ENCODE data around the gene LRCH3.

- no peak for TF ChIP-seq TBP (optimal IDR thresholded peaks at IDR 0.05; ENCODE audit: low read depth, low read length)
- no peak for TF ChIP-seq TAF15 (IDR thresholded peaks at IDR 0.05; ENCODE audit: low read depth, low read length)
Measured at GRCh38 chr3:197906023-197906849, 115.2 kb downstream of the LRCH3 start.
